ENCODE data around the gene CDH11. TPM values are rescaled to one million over a fixed set of nuclear protein-coding genes. Genes with fewer than 3 reads are reported as not detected.

CDH11 gene
- total RNA-seq, 1 experiment from 2014 or later, result 0.64 TPM

GRCh38 chr16:65102326-65102725 is 19.5 kb downstream of the CDH11 start:
- no peak for ATAC-seq
- H3K27me3 ChIP-seq (ENCODE audit: control insufficient read depth, insufficient read depth, low read length), result no peaks in the 10 kb centered on the region
- TF ChIP-seq CTCF (IDR thresholded peaks at IDR 0.05), result no peak
- no peak for TF ChIP-seq SIN3A (IDR thresholded peaks at IDR 0.05; ENCODE audit: borderline replicate concordance, insufficient read depth, low read depth, low read length)
- no peak for TF ChIP-seq POLR2AphosphoS5 (IDR thresholded peaks at IDR 0.05; ENCODE audit: low read depth, low read length)
- TF ChIP-seq TCF7L2 (IDR thresholded peaks at IDR 0.05; ENCODE audit: low read depth, low read length), result no peak
- no peak for TF ChIP-seq REST (IDR thresholded peaks at IDR 0.05; ENCODE audit: insufficient read depth in 1 of 2, low read depth in 2 of 2, low read length in 1 of 2)
- no peaks in the 10 kb centered on the region for H3K9me3 ChIP-seq (ENCODE audit: control insufficient read depth, insufficient read depth, low read depth, low read length)
- no TSS peak for BruUV-seq (replicated peaks)
- no peak for DNase-seq (ENCODE audit: low read depth, low spot score)
- no peaks in the 10 kb centered on the region for H3K36me3 ChIP-seq (ENCODE audit: control insufficient read depth, insufficient read depth, low read length)
- POLR2A ChIA-PET, result no interaction called here
- intact Hi-C loops (cut with micrococcal nuclease; ENCODE audit: unreplicated experiment) (no loop called here), in situ Hi-C loops (cut with HindIII; ENCODE audit: low pct_unique_long_range_greater_than_20kb, low sequenced_read_pairs) (no loop called here)
- CTCF ChIA-PET, result no interaction called here
- no peak overlapping the region for H3K4me3 ChIP-seq (ENCODE audit: low read depth in 2 of 2, low read length in 2 of 2)
- H3K27ac ChIP-seq (ENCODE audit: low read length), result no peak overlapping the region
- H3K4me1 ChIP-seq (ENCODE audit: control insufficient read depth, insufficient read depth, low read length), result no peaks in the 10 kb centered on the region

- no peaks in the 10 kb centered on the region for H3K36me3 ChIP-seq (ENCODE audit: control insufficient read depth, insufficient read depth, low read length)
- BruUV-seq (replicated peaks), result no TSS peak
- in situ Hi-C loops (cut with HindIII; ENCODE audit: low pct_unique_long_range_greater_than_20kb, low sequenced_read_pairs), result no loop called here
- ChIA-PET POLR2A (no interaction called here), CTCF (no interaction called here)
- intact Hi-C loops (cut with micrococcal nuclease; ENCODE audit: unreplicated experiment), result no loop called here
- no peaks in the 10 kb centered on the region for H3K4me1 ChIP-seq (ENCODE audit: control insufficient read depth, insufficient read depth, low read length)
- DNase-seq (ENCODE audit: low read depth, low spot score) (no peak), ATAC-seq (no peak)
- TF ChIP-seq SIN3A (IDR thresholded peaks at IDR 0.05; ENCODE audit: borderline replicate concordance, insufficient read depth, low read depth, low read length) (no peak), REST (IDR thresholded peaks at IDR 0.05; ENCODE audit: insufficient read depth in 1 of 2, low read depth in 2 of 2, low read length in 1 of 2) (no peak), TCF7L2 (IDR thresholded peaks at IDR 0.05; ENCODE audit: low read depth, low read length) (no peak), CTCF (IDR thresholded peaks at IDR 0.05) (no peak), POLR2AphosphoS5 (IDR thresholded peaks at IDR 0.05; ENCODE audit: low read depth, low read length) (no peak)
- H3K4me3 ChIP-seq (ENCODE audit: low read depth in 2 of 2, low read length in 2 of 2), result no peak overlapping the region
- H3K9me3 ChIP-seq (ENCODE audit: control insufficient read depth, insufficient read depth, low read depth, low read length), result no peaks in the 10 kb centered on the region
- H3K27me3 ChIP-seq (ENCODE audit: control insufficient read depth, insufficient read depth, low read length), result no peaks in the 10 kb centered on the region
- H3K27ac ChIP-seq (ENCODE audit: low read length), result no peak overlapping the region
Measured at GRCh38 chr16:65101009-65101408, 20.9 kb downstream of the CDH11 start.
